ENCODE results near the gene FGD4. TPM values are rescaled to one million over a fixed set of nuclear protein-coding genes. Genes with fewer than 3 reads are reported as not detected.

The FGD4 gene
- total RNA-seq, 3 donors from 2014 or later, result 50.5 to 57.8 (median 56.3) TPM

DNA sequence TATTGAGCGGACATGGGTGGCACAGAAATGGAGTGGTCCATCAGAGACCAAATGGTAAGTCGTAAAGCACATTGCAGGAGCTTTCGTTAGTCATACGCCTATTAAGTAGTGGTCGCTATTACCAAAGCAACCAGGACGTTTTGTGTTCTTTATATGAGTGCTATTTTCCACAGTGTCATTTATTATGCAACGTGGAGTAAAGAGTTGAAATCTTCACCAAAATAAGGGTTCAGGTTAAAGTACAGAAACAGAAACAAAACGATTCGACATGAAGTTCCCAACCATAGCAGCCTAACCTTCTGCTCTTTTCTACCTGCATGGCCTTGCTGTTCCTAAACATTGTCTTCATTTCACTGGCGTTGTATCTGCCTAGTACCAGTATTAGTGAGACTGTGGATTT, 20.1 kb upstream of the FGD4 start:
- Histone ChIP-seq H3K9me3 (no peaks in the 10 kb centered on the region), H3K36me3 (no peaks in the 10 kb centered on the region), H3K27me3 (no peaks in the 10 kb centered on the region), H3K27ac (no peak overlapping the region), H3K4me1 (no peaks in the 10 kb centered on the region), H3K4me3 (no peak overlapping the region)
- intact Hi-C loops (cut with DNase I; ENCODE audit: low total_unique reads), result no loop called here
- no peak for DNase-seq (ENCODE audit: low spot score in 2 of 2)
- TF ChIP-seq POLR2AphosphoS5 (IDR thresholded peaks at IDR 0.05), result no peak
- TF ChIP-seq, protein P1, sequence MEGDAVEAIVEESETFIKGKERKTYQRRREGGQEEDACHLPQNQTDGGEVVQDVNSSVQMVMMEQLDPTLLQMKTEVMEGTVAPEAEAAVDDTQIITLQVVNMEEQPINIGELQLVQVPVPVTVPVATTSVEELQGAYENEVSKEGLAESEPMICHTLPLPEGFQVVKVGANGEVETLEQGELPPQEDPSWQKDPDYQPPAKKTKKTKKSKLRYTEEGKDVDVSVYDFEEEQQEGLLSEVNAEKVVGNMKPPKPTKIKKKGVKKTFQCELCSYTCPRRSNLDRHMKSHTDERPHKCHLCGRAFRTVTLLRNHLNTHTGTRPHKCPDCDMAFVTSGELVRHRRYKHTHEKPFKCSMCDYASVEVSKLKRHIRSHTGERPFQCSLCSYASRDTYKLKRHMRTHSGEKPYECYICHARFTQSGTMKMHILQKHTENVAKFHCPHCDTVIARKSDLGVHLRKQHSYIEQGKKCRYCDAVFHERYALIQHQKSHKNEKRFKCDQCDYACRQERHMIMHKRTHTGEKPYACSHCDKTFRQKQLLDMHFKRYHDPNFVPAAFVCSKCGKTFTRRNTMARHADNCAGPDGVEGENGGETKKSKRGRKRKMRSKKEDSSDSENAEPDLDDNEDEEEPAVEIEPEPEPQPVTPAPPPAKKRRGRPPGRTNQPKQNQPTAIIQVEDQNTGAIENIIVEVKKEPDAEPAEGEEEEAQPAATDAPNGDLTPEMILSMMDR (IDR thresholded peaks at IDR 0.05), result no peak
- TF ChIP-seq POLR2A (IDR thresholded peaks at IDR 0.05), result no peak

DNA sequence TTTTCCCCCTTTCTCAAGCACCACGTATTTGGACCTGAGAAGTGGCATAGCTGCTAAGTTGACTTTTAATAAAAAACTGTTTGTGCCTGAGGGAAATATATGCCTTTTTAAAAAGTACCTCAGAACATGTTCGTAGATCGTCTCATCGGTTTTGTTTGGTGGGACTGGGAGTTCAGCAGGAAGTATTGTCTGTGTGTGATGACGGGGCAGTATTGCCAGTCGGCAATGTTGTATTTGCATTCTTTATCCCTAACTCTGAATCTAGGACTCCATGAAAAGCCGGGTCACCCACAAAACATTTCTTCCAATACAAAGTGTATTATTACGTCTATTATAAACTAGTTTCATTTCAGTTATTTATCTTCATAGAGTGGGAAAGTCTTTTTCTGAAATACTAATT, 19.7 kb upstream of the FGD4 start:
- Histone ChIP-seq H3K27ac (no peak overlapping the region), H3K4me3 (no peak overlapping the region), H3K36me3 (no peaks in the 10 kb centered on the region), H3K9me3 (no peaks in the 10 kb centered on the region), H3K4me1 (no peaks in the 10 kb centered on the region), H3K27me3 (no peaks in the 10 kb centered on the region)
- no peak for DNase-seq (ENCODE audit: low spot score in 2 of 2)
- TF ChIP-seq, protein P1 (IDR thresholded peaks at IDR 0.05), result no peak
- TF ChIP-seq POLR2AphosphoS5 (IDR thresholded peaks at IDR 0.05) (no peak), POLR2A (IDR thresholded peaks at IDR 0.05) (no peak)
- intact Hi-C loops (cut with DNase I; ENCODE audit: low total_unique reads), result no loop called here

DNA sequence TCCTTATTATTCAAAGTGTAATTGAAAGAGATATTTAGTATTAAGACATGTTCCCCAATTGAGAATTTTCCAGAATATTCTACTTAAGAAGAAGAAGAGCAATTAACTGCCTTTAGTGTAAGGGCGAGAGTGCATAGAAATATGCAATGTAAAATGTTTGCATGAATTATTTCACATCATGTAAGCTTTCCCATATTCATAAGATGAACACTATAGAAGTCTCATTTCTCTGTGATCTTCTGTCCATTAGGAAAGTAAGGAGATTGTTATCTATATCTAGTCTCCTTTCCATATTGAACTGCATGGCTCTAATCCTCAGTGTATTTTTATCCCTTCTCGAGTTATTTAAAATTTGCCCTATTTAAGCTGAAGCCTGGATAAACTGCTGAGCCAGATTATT, 17.1 kb upstream of the FGD4 start:
- intact Hi-C loops (cut with DNase I; ENCODE audit: low total_unique reads), result no loop called here
- TF ChIP-seq, protein P1 (IDR thresholded peaks at IDR 0.05), result no peak
- no peak for TF ChIP-seq POLR2AphosphoS5 (IDR thresholded peaks at IDR 0.05)
- no peak overlapping the region for H3K4me3 ChIP-seq
- DNase-seq (ENCODE audit: low spot score in 2 of 2), result no peak
- H3K4me1 ChIP-seq, result no peaks in the 10 kb centered on the region
- no peaks in the 10 kb centered on the region for H3K27me3 ChIP-seq
- H3K36me3 ChIP-seq, result no peaks in the 10 kb centered on the region
- H3K27ac ChIP-seq, result no peak overlapping the region
- H3K9me3 ChIP-seq, result no peaks in the 10 kb centered on the region

DNA sequence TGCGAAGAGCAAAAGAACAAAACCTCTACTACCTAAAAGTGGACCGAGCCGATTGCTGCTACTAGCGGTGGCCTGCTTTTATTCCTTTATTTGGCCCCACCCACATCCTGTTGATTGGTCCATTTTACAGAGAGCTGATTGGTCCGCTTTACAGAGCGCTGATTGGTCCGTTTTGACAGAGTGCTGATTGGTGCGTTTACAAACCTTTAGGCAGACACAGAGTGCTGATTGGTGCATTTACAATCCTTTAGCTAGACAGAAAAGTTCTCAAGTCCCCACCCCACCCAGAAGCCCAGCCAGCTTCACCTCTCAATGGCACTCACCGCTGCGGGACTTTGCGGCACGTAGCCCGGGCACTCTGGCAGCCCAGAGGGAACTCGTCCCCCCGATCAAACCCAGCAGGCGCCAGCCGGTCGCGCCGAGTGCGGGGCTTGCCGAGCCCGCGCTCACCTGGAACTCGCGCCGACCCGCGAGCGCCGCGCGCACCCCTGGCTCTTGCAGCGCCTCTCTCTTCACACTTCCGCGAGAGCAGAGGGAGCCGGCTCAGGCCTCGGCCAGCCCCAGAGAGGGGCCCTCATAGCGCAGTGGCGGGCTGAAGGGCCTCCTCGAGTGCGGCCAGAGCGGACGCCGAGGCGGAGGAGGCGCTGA, 8.7 kb upstream of the FGD4 start:
- no peak overlapping the region for H3K27ac ChIP-seq
- intact Hi-C loops (cut with DNase I; ENCODE audit: low total_unique reads), result no loop called here
- H3K36me3 ChIP-seq, result no peaks in the 10 kb centered on the region
- TF ChIP-seq POLR2AphosphoS5 (IDR thresholded peaks at IDR 0.05) (no peak), POLR2A (IDR thresholded peaks at IDR 0.05) (no peak)
- TF ChIP-seq, protein P1 (IDR thresholded peaks at IDR 0.05), result no peak
- no peaks in the 10 kb centered on the region for H3K4me1 ChIP-seq
- no peaks in the 10 kb centered on the region for H3K27me3 ChIP-seq
- DNase-seq (ENCODE audit: low spot score in 2 of 2), result no peak
- peak overlapping the region; percentile 24 to 67 (median 48) for H3K4me3 ChIP-seq
- H3K9me3 ChIP-seq, result no peaks in the 10 kb centered on the region

DNA sequence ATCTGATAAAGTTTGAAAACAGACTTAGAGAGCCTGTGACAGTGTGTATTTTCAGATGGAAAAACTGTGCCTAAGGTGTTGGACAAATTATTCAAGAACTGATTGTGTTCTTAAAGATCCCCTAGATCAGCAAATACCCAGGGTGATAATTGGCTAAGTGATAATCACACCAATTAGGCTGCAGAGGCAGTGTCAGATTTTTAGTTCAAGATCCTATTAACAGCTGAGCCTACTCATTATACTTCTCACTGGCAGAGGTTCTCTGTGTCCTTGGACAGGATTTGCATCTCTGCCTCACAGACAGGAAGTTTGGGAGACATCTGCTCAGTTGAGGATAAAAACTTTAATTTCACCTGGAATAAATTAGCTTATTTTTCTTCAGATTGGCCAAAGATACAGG, 4.3 kb upstream of the FGD4 start:
- no peaks in the 10 kb centered on the region for H3K27me3 ChIP-seq
- no peak for DNase-seq (ENCODE audit: low spot score in 2 of 2)
- H3K36me3 ChIP-seq, result no peaks in the 10 kb centered on the region
- no peak overlapping the region for H3K4me3 ChIP-seq
- TF ChIP-seq, protein P1 (IDR thresholded peaks at IDR 0.05), result no peak
- TF ChIP-seq POLR2AphosphoS5 (IDR thresholded peaks at IDR 0.05) (no peak), POLR2A (IDR thresholded peaks at IDR 0.05) (no peak)
- H3K4me1 ChIP-seq, result no peaks in the 10 kb centered on the region
- H3K9me3 ChIP-seq, result no peaks in the 10 kb centered on the region
- intact Hi-C loops (cut with DNase I; ENCODE audit: low total_unique reads), result no loop called here
- H3K27ac ChIP-seq, result no peak overlapping the region
